IMR-90 (cell line): ENCODE measurements around the gene FSTL1. TPM values are rescaled to one million over a fixed set of nuclear protein-coding genes. Genes with fewer than 3 reads are reported as not detected.

Experiments
- ATAC-seq: fragments of 200-7000 bp; cut with Tn5 transposase; 2 replicates; pipeline ENCODE4 v1.9.1; 2020; ENCODE audit warnings: low read depth, mild to moderate bottlenecking, moderate library complexity
- BruUV-seq: library from RNA; stranded (reverse); fragments of 400-500 nt; replicated peaks from 2 replicates; lab custom pipeline; 2021; lab: Mats Ljungman, UMichigan
- CTCF ChIA-PET: fragments of 300-600 bp; formaldehyde crosslinking; extraction: SDS; loops from one replicate; lab custom pipeline; 2021; ENCODE audit warnings: antibody characterized with exemption; lab: Yijun Ruan, JAX
- POLR2A ChIA-PET: fragments of 300-600 bp; sonication (Branson Sonifier 250); formaldehyde crosslinking; loops from one replicate; lab custom pipeline; 2022; ENCODE audit warnings: antibody characterized with exemption; ENCODE audit not compliant: unreplicated experiment; lab: Charles Lee
- DNase-seq: peaks from one replicate; pipeline ENCODE4 v3.0.0; 2013
- H2AFZ ChIP-seq: replicated peaks from 2 replicates; pipeline ENCODE3; 2013; ENCODE audit warnings: low read length, mild to moderate bottlenecking; ENCODE audit not compliant: poor library complexity
- H2AK5ac ChIP-seq: 2 replicates; pipeline ENCODE4 v1.6.1; 2013; ENCODE audit warnings: low read depth, low read length, inconsistent platforms
- H2AK9ac ChIP-seq: replicated peaks from 2 replicates; pipeline ENCODE3; 2013; ENCODE audit warnings: mild to moderate bottlenecking, low read depth, low read length, moderate library complexity; ENCODE audit not compliant: poor library complexity
- H2BK120ac ChIP-seq: 2 replicates; pipeline ENCODE4 v1.6.1; 2013; ENCODE audit warnings: low read depth, low read length, inconsistent platforms
- H2BK15ac ChIP-seq: 3 replicates; pipeline ENCODE4 v1.6.1; 2013; ENCODE audit warnings: low read depth, low read length, inconsistent platforms
- H2BK20ac ChIP-seq: 2 replicates; pipeline ENCODE4 v1.6.1; 2013; ENCODE audit warnings: low read depth, mild to moderate bottlenecking, inconsistent platforms, low read length, moderate library complexity
- H2BK5ac ChIP-seq: 2 replicates; pipeline ENCODE4 v1.6.1; 2013; ENCODE audit warnings: mild to moderate bottlenecking, low read depth, low read length, inconsistent platforms; ENCODE audit not compliant: poor library complexity, severe bottlenecking
- H3K14ac ChIP-seq: replicated peaks from 2 replicates; pipeline ENCODE4 v1.6.1; 2013; ENCODE audit warnings: low read depth, low read length, inconsistent platforms
- H3K18ac ChIP-seq: 2 replicates; pipeline ENCODE4 v1.6.1; 2013; ENCODE audit warnings: low read depth, low read length, control low read depth
- H3K23ac ChIP-seq: 2 replicates; pipeline ENCODE4 v1.6.1; 2013; ENCODE audit warnings: low read depth, low read length, inconsistent platforms
- H3K27ac ChIP-seq: 2 replicates; pipeline ENCODE4 v1.5.1; 2013; ENCODE audit warnings: mild to moderate bottlenecking, control low read depth, low read length; ENCODE audit not compliant: insufficient read depth
- H3K27me3 ChIP-seq: 2 replicates; pipeline ENCODE4 v1.6.1; 2013; ENCODE audit warnings: low read length; ENCODE audit not compliant: control insufficient read depth, insufficient read depth
- H3K36me3 ChIP-seq: 2 replicates; pipeline ENCODE4 v1.6.1; 2013; ENCODE audit warnings: low read length, mixed read lengths; ENCODE audit not compliant: control insufficient read depth, insufficient read depth
- H3K4ac ChIP-seq: 2 replicates; pipeline ENCODE4 v1.6.1; 2013; ENCODE audit warnings: low read depth, low read length, inconsistent platforms
- H3K4me1 ChIP-seq: 2 replicates; pipeline ENCODE4 v1.6.1; 2013; ENCODE audit warnings: low read length, mixed read lengths; ENCODE audit not compliant: control insufficient read depth, insufficient read depth
- H3K4me2 ChIP-seq: 2 replicates; pipeline ENCODE4 v1.6.1; 2013; ENCODE audit warnings: low read depth, mild to moderate bottlenecking, control low read depth, low read length, moderate library complexity
- H3K4me3 ChIP-seq: 2 replicates; pipeline ENCODE4 v1.5.1; 2013; ENCODE audit warnings: low read depth, mild to moderate bottlenecking, control low read depth, low read length, moderate library complexity; ENCODE audit not compliant: insufficient read depth
- H3K56ac ChIP-seq: 2 replicates; pipeline ENCODE4 v1.6.1; 2013; ENCODE audit warnings: low read length, inconsistent platforms; ENCODE audit not compliant: insufficient read depth; ENCODE audit errors: extremely low read depth
- H3K79me1 ChIP-seq, 2 experiments: 2 replicates each; pipeline ENCODE4 v1.6.1; 2013; ENCODE audit warnings: low read length in 2 of 2, inconsistent platforms in 1 of 2, low read depth in 1 of 2
- H3K9ac ChIP-seq: 2 replicates; pipeline ENCODE4 v1.6.1; 2013; ENCODE audit warnings: low read depth, low read length, control low read depth
- H3K9me1 ChIP-seq: 2 replicates; pipeline ENCODE4 v1.6.1; 2013; ENCODE audit warnings: low read length, inconsistent platforms; ENCODE audit not compliant: insufficient read depth
- H3K9me3 ChIP-seq: 2 replicates; pipeline ENCODE4 v1.6.1; 2013; ENCODE audit warnings: low read length; ENCODE audit not compliant: control insufficient read depth, insufficient read depth
- H4K20me1 ChIP-seq: 2 replicates; pipeline ENCODE4 v1.6.1; 2013; ENCODE audit warnings: low read length, inconsistent platforms; ENCODE audit not compliant: insufficient read depth
- H4K5ac ChIP-seq: 2 replicates; pipeline ENCODE4 v1.6.1; 2013; ENCODE audit warnings: mild to moderate bottlenecking, low read depth, low read length, control low read depth
- H4K8ac ChIP-seq, 2 experiments: 2 replicates each; pipeline ENCODE4 v1.6.1; 2013; ENCODE audit warnings: low read depth in 2 of 2, low read length in 2 of 2, control low read depth in 1 of 2, inconsistent platforms in 1 of 2
- H4K91ac ChIP-seq: 2 replicates; pipeline ENCODE4 v1.6.1; 2013; ENCODE audit warnings: low read depth, low read length, inconsistent platforms; ENCODE audit not compliant: insufficient read depth
- ELK1 ChIP-seq: fragments of 150-350 bp; IDR thresholded peaks from 2 replicates; pipeline ENCODE4 v1.6.1; 2016; ENCODE audit warnings: low read depth, mild to moderate bottlenecking, low read length, moderate library complexity, borderline replicate concordance
- MAFK ChIP-seq: IDR thresholded peaks from 2 replicates; pipeline ENCODE4 v1.6.1; 2012; ENCODE audit warnings: low read depth, low read length, improper control_type of control experiment
- MAZ ChIP-seq: IDR thresholded peaks from 2 replicates; pipeline ENCODE4 v1.6.1; 2012; ENCODE audit warnings: low read depth, mild to moderate bottlenecking, low read length, improper control_type of control experiment, moderate library complexity, borderline replicate concordance
- POLR2A ChIP-seq: IDR thresholded peaks from 2 replicates; pipeline ENCODE4 v1.6.1; 2012; ENCODE audit warnings: mild to moderate bottlenecking, low read depth, low read length
- WGBS, 2 experiments: methylation state at CpG; one replicate each; pipeline versions ENCODE4 v1.1.5 to v1.1.7; 2013; ENCODE audit warnings: missing lambda C conversion rate in 2 of 2; ENCODE audit not compliant: insufficient read length in 1 of 2; ENCODE audit errors: extremely low coverage in 2 of 2; 5-methylcytosine and 5-hydroxymethylcytosine counted together
- dilution Hi-C: fragments of 300-500 bp; cut with HindIII; formaldehyde crosslinking; loops from one replicate; pipeline ENCODE4 v1.14.3; 2018; ENCODE audit warnings: low sequenced_read_pairs; ENCODE audit not compliant: unreplicated experiment
- in situ Hi-C: fragments of 300-500 bp; cut with MboI; formaldehyde crosslinking; loops from 3 replicates; pipeline ENCODE4 v1.14.3; 2019; ENCODE audit warnings: low sequenced_read_pairs, inconsistent platforms, mixed read lengths
- intact Hi-C: fragments of 100-400 bp; cut with micrococcal nuclease; formaldehyde crosslinking; loops from 2 replicates; pipeline ENCODE4 v1.10.0; 2022
- polyA plus RNA-seq, 3 experiments: library from polyadenylated mRNA; depleted of rRNA; stranded (reverse); fragments of >200 nt; gene quantifications; 2 replicates each; pipeline ENCODE4 v1.2.3, GENCODE V29; 2012; ENCODE audit warnings: low replicate concordance in 1 of 3
- total RNA-seq: library from RNA; depleted of rRNA; stranded (reverse); fragments of >200 nt; gene quantifications from 2 replicates; pipeline ENCODE4 v1.2.3, GENCODE V29; 2012

The FSTL1 gene
- total and polyA plus RNA-seq, 2 of the 4 experiments (the other 2 are of a cell fraction) = 864 to 1,642 TPM

DNA sequence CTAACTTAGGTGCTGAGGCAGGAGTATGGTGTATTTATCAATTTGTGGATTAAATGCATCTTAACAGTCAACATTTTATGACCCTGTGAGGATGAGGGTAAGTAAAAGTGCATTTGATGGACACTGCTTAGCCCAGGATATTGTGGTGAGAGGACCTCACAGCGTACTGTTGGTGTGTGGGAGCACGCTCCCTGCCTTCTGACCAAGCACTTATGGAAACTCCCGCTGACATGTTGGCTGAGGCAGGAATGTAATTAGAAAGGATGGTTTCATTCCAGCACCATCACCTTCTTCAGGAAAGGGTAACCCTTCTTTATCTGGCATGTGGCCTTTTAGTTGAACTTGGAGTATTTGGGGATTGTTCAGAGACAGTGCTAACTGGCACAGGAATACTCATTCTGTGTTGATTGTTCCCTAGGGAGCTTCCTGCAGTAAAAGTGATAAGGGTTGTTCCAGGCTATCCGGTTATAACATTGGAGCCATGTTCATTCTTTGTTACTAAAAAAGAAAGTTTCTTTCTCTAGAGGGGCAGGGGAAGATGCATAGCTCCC is 11.7 kb upstream of the FSTL1 start:
- no peak for DNase-seq
- Histone ChIP-seq H2AK9ac (no peak overlapping the region), H2BK120ac (no peak overlapping the region), H3K9me1 (peaks cover 5% of the 10 kb centered on the region; the same call in 1 of the 2 replicates), H3K79me1 (no peaks in the 10 kb centered on the region), H3K27me3 (no peaks in the 10 kb centered on the region), H2BK20ac (no peak overlapping the region), H3K27ac (no peak overlapping the region), H2BK15ac (peak overlapping the region; percentile 31; the same call in 1 of the 3 replicates), H4K91ac (no peak overlapping the region), H3K36me3 (no peaks in the 10 kb centered on the region), H3K4ac (no peak overlapping the region), H3K14ac (no peak overlapping the region), H2BK5ac (no peak overlapping the region), H3K9ac (no peak overlapping the region), H3K9me3 (peaks cover 2% of the 10 kb centered on the region; the same call in 1 of the 2 replicates), H2AFZ (no peak overlapping the region), H3K4me3 (no peak overlapping the region), H4K20me1 (no peaks in the 10 kb centered on the region), H3K56ac (no peak overlapping the region), H2AK5ac (no peak overlapping the region; the same call in 1 of the 2 replicates), H4K5ac (no peak overlapping the region), H3K23ac (no peak overlapping the region), H4K8ac (no peak overlapping the region; a peak in 1 of 4 replicates), H3K18ac (no peak overlapping the region), H3K4me1 (peaks cover 5% of the 10 kb centered on the region; the same call in 1 of the 2 replicates), H3K4me2 (no peak overlapping the region)
- WGBS, 2 experiments = no CpG with 5 or more reads among the region's 4 CpGs
- in situ Hi-C loops (no loop called here), intact Hi-C loops (no loop called here), dilution Hi-C loops (no loop called here)
- ChIA-PET CTCF (interaction anchor here (2.9 kb wide), 1 partner anchor 19 kb away, joined by 7 read pairs; no protein-coding TSS in a partner anchor), POLR2A (no interaction called here)
- TF ChIP-seq MAZ = no peak
- TF ChIP-seq ELK1 = no peak
- TF ChIP-seq POLR2A = no peak
- TF ChIP-seq MAFK = no peak
- ATAC-seq = no peak
- BruUV-seq = no TSS peak
